PC-3 (cell line): ENCODE data around the gene NEU2.

Experiments used
- EZH2 ChIP-seq: fragments of 300-600 bp; sonication (generic); IDR thresholded peaks from one replicate; pipeline ENCODE4 v1.6.1; 2017; ENCODE audit warnings: antibody characterized with exemption, mild to moderate bottlenecking, low read length; ENCODE audit not compliant: unreplicated experiment
- EZH2phosphoT487 ChIP-seq: fragments of 300-600 bp; sonication (generic); IDR thresholded peaks from 2 replicates; pipeline ENCODE4 v1.6.1; 2018; ENCODE audit warnings: mild to moderate bottlenecking, antibody characterized with exemption, low read length, borderline replicate concordance
- TF ChIP-seq, protein P1 (sequence below): fragments of 300-600 bp; sonication (generic); conservative IDR thresholded peaks from 2 replicates; pipeline ENCODE4 v1.5.1; 2017; ENCODE audit warnings: antibody characterized with exemption, low read depth, mild to moderate bottlenecking, low read length

GRCh38 chr2:233020454-233020853, 12.0 kb upstream of the NEU2 start:
- TF ChIP-seq, protein P1, sequence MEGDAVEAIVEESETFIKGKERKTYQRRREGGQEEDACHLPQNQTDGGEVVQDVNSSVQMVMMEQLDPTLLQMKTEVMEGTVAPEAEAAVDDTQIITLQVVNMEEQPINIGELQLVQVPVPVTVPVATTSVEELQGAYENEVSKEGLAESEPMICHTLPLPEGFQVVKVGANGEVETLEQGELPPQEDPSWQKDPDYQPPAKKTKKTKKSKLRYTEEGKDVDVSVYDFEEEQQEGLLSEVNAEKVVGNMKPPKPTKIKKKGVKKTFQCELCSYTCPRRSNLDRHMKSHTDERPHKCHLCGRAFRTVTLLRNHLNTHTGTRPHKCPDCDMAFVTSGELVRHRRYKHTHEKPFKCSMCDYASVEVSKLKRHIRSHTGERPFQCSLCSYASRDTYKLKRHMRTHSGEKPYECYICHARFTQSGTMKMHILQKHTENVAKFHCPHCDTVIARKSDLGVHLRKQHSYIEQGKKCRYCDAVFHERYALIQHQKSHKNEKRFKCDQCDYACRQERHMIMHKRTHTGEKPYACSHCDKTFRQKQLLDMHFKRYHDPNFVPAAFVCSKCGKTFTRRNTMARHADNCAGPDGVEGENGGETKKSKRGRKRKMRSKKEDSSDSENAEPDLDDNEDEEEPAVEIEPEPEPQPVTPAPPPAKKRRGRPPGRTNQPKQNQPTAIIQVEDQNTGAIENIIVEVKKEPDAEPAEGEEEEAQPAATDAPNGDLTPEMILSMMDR: no peak
- TF ChIP-seq EZH2: no peak
- TF ChIP-seq EZH2phosphoT487: no peak
